ENCODE results near the gene ZNF136.

The ZNF136 gene

GRCh38 chr19:12232961-12233360 lies 70.1 kb downstream of the ZNF136 start:
- no peak overlapping the region for H3K4me3 ChIP-seq (replicated peaks; ENCODE audit: low read depth, low read length)
- DNase-seq (ENCODE audit: extremely low read depth, low read depth) = no peak
- TF ChIP-seq CTCF (IDR thresholded peaks at IDR 0.05; ENCODE audit: low read depth, low read length, missing control alignments) = no peak

- TF ChIP-seq CTCF (IDR thresholded peaks at IDR 0.05; ENCODE audit: low read depth, low read length, missing control alignments) = no peak
- H3K4me3 ChIP-seq (replicated peaks; ENCODE audit: low read depth, low read length) = no peak overlapping the region
- DNase-seq (ENCODE audit: extremely low read depth, low read depth) = no peak
These were observed 74.4 kb downstream of the ZNF136 start for GRCh38 chr19:12237143-12237839.
